Neural progenitor cell (in vitro differentiated cells): Measurements from ENCODE around the gene FAM131C. TPM values are rescaled to one million over a fixed set of nuclear protein-coding genes. Genes with fewer than 3 reads are reported as not detected.
"Not testable (repeated sequence)": the region's sequence is repeated elsewhere in the genome, so short reads cannot be mapped to it uniquely, and the experiment has no call there.

Experiments used
- DNase-seq: peaks from one replicate; pipeline ENCODE4 v3.0.0-alpha.2; 2016; ENCODE audit warnings: low spot score
- H2AFZ ChIP-seq: fragments of 200-600 bp; sonication (generic); replicated peaks from 2 replicates; pipeline ENCODE4 v1.6.1; 2016; ENCODE audit warnings: antibody characterized with exemption
- H3F3A ChIP-seq: fragments of 200-600 bp; sonication (generic); 2 replicates; pipeline ENCODE4 v1.6.1; 2016; ENCODE audit warnings: antibody characterized with exemption, low read depth
- H3K27ac ChIP-seq: fragments of 200-600 bp; sonication (generic); 2 replicates; pipeline ENCODE4 v1.5.1; 2016; ENCODE audit warnings: mild to moderate bottlenecking
- H3K27me3 ChIP-seq: fragments of 200-600 bp; sonication (generic); 2 replicates; pipeline ENCODE4 v1.6.1; 2016; ENCODE audit warnings: mild to moderate bottlenecking, moderate library complexity
- H3K36me3 ChIP-seq: fragments of 200-600 bp; sonication (generic); 2 replicates; pipeline ENCODE4 v1.5.1; 2016
- H3K4me1 ChIP-seq: fragments of 200-600 bp; sonication (generic); 2 replicates; pipeline ENCODE4 v1.6.1; 2016; ENCODE audit warnings: mixed run types
- H3K4me2 ChIP-seq: fragments of 200-600 bp; sonication (generic); 2 replicates; pipeline ENCODE4 v1.6.1; 2016
- H3K4me3 ChIP-seq: fragments of 200-600 bp; sonication (generic); 2 replicates; pipeline ENCODE4 v1.5.1; 2016
- H3K79me2 ChIP-seq: fragments of 200-600 bp; sonication (generic); 2 replicates; pipeline ENCODE4 v1.6.1; 2016; ENCODE audit warnings: low read depth
- H3K9ac ChIP-seq: fragments of 200-600 bp; sonication (generic); 2 replicates; pipeline ENCODE4 v1.6.1; 2016
- H3K9me3 ChIP-seq: fragments of 200-600 bp; sonication (generic); 2 replicates; pipeline ENCODE4 v1.5.1; 2016; ENCODE audit warnings: low read depth
- H4K20me1 ChIP-seq: fragments of 200-600 bp; sonication (generic); 2 replicates; pipeline ENCODE4 v1.6.1; 2016; ENCODE audit warnings: low read depth
- H3K27ac Mint-ChIP-seq: 3 replicates; pipeline ENCODE4 v1.8.0; 2021; ENCODE audit warnings: mixed read lengths
- H3K27me3 Mint-ChIP-seq: 2 replicates; pipeline ENCODE4 v1.8.0; 2022; ENCODE audit warnings: low read depth, mild to moderate bottlenecking, inconsistent platforms, moderate library complexity, mixed read lengths; ENCODE audit not compliant: insufficient read depth
- H3K36me3 Mint-ChIP-seq: 3 replicates; pipeline ENCODE4 v1.8.0; 2021; ENCODE audit warnings: mixed read lengths
- H3K4me1 Mint-ChIP-seq: 3 replicates; pipeline ENCODE4 v1.8.0; 2021; ENCODE audit warnings: mixed read lengths
- H3K4me3 Mint-ChIP-seq: 3 replicates; pipeline ENCODE4 v1.8.0; 2021; ENCODE audit warnings: mild to moderate bottlenecking, moderate library complexity, mixed read lengths
- H3K9me3 Mint-ChIP-seq: 3 replicates; pipeline ENCODE4 v1.8.0; 2020; ENCODE audit warnings: mixed read lengths
- CTCF ChIP-seq: fragments of 200-600 bp; sonication (generic); IDR thresholded peaks from 2 replicates; pipeline ENCODE4 v1.5.1; 2017; ENCODE audit warnings: antibody characterized with exemption, mild to moderate bottlenecking
- EZH2 ChIP-seq: fragments of 200-600 bp; sonication (generic); IDR thresholded peaks from 2 replicates; pipeline ENCODE4 v1.6.1; 2017; ENCODE audit warnings: antibody characterized with exemption, mild to moderate bottlenecking, moderate library complexity
- EZH2phosphoT487 ChIP-seq: fragments of 200-600 bp; sonication (generic); IDR thresholded peaks from 2 replicates; pipeline ENCODE4 v1.6.1; 2017; ENCODE audit warnings: antibody characterized with exemption
- total RNA-seq: library from RNA; depleted of rRNA; stranded (reverse); fragments of >200 nt; gene quantifications from 2 replicates; pipeline ENCODE4 v1.2.3, GENCODE V29; 2015; ENCODE audit warnings: low replicate concordance

FAM131C gene
- total RNA-seq, 1 donor from 2014 or later, result 0.13 TPM

GRCh38 chr1:16042096-16042495 lies 31.4 kb downstream of the FAM131C start:
- no peak overlapping the region for H3K27ac ChIP-seq
- H3K9ac ChIP-seq, result no peak overlapping the region
- peaks cover 20% of the 10 kb centered on the region for H3K4me1 Mint-ChIP-seq
- no peaks in the 10 kb centered on the region for H4K20me1 ChIP-seq
- H3K27ac Mint-ChIP-seq, result no peak overlapping the region
- TF ChIP-seq EZH2phosphoT487 (no peak), EZH2 (no peak), CTCF (no peak)
- peaks cover 1% of the 10 kb centered on the region for H3F3A ChIP-seq
- no peak overlapping the region for H3K4me3 ChIP-seq
- H2AFZ ChIP-seq, result no peak overlapping the region
- no peaks in the 10 kb centered on the region for H3K9me3 ChIP-seq
- H3K27me3 ChIP-seq, result no peaks in the 10 kb centered on the region
- no peaks in the 10 kb centered on the region for H3K4me1 ChIP-seq
- H3K27me3 Mint-ChIP-seq, result peaks cover 9% of the 10 kb centered on the region
- H3K4me2 ChIP-seq, result no peak overlapping the region
- no peaks in the 10 kb centered on the region for H3K9me3 Mint-ChIP-seq
- no peaks in the 10 kb centered on the region for H3K36me3 ChIP-seq
- no peaks in the 10 kb centered on the region for H3K79me2 ChIP-seq
- DNase-seq, result no peak
- no peaks in the 10 kb centered on the region for H3K36me3 Mint-ChIP-seq
- no peak overlapping the region for H3K4me3 Mint-ChIP-seq

- Mint-ChIP-seq H3K9me3 (no peaks in the 10 kb centered on the region), H3K27me3 (peaks cover 7% of the 10 kb centered on the region), H3K4me1 (peaks cover 16% of the 10 kb centered on the region), H3K27ac (peak overlapping the region; percentile 23), H3K36me3 (no peaks in the 10 kb centered on the region), H3K4me3 (no peak overlapping the region)
- Histone ChIP-seq H3K27me3 (no peaks in the 10 kb centered on the region), H2AFZ (no peak overlapping the region), H3K36me3 (no peaks in the 10 kb centered on the region), H3F3A (no peaks in the 10 kb centered on the region), H3K4me3 (no peak overlapping the region), H3K27ac (no peak overlapping the region), H3K9ac (no peak overlapping the region), H3K9me3 (no peaks in the 10 kb centered on the region), H3K4me2 (no peak overlapping the region), H3K79me2 (no peaks in the 10 kb centered on the region), H3K4me1 (no peaks in the 10 kb centered on the region), H4K20me1 (no peaks in the 10 kb centered on the region)
- no peak for DNase-seq
- no peak for TF ChIP-seq CTCF
- no peak for TF ChIP-seq EZH2
- no peak for TF ChIP-seq EZH2phosphoT487
Observed at GRCh38 chr1:16041200-16041599, 32.3 kb downstream of the FAM131C start.

- not testable (repeated sequence) for H3K27ac Mint-ChIP-seq, H3K9ac ChIP-seq, H3K27me3 ChIP-seq, H3K9me3 ChIP-seq, H4K20me1 ChIP-seq, H3K4me3 ChIP-seq, H3K27ac ChIP-seq, H3K4me3 Mint-ChIP-seq, H3K36me3 Mint-ChIP-seq, H3K27me3 Mint-ChIP-seq, H3K4me1 ChIP-seq, DNase-seq, H3K79me2 ChIP-seq, H3K36me3 ChIP-seq, H3F3A ChIP-seq, H3K9me3 Mint-ChIP-seq, H2AFZ ChIP-seq, H3K4me2 ChIP-seq
- H3K4me1 Mint-ChIP-seq, result peaks cover 16% of the 10 kb centered on the region
Observed at GRCh38 chr1:16039871-16040270, 33.6 kb downstream of the FAM131C start.

- H3K9ac ChIP-seq, result no peak overlapping the region
- Mint-ChIP-seq H3K27ac (no peak overlapping the region), H3K9me3 (no peaks in the 10 kb centered on the region), H3K4me1 (peaks cover 11% of the 10 kb centered on the region), H3K4me3 (no peak overlapping the region), H3K36me3 (no peaks in the 10 kb centered on the region), H3K27me3 (peaks cover 5% of the 10 kb centered on the region)
- no peaks in the 10 kb centered on the region for H3F3A ChIP-seq
- no peaks in the 10 kb centered on the region for H3K79me2 ChIP-seq
- H3K9me3 ChIP-seq, result no peaks in the 10 kb centered on the region
- no peak overlapping the region for H3K27ac ChIP-seq
- no peaks in the 10 kb centered on the region for H3K4me1 ChIP-seq
- no peak overlapping the region for H3K4me3 ChIP-seq
- DNase-seq, result no peak
- no peaks in the 10 kb centered on the region for H4K20me1 ChIP-seq
- no peak for TF ChIP-seq CTCF
- TF ChIP-seq EZH2phosphoT487, result no peak
- no peak for TF ChIP-seq EZH2
- H3K27me3 ChIP-seq, result no peaks in the 10 kb centered on the region
- H2AFZ ChIP-seq, result no peak overlapping the region
- no peak overlapping the region for H3K4me2 ChIP-seq
- H3K36me3 ChIP-seq, result no peaks in the 10 kb centered on the region
Observed at GRCh38 chr1:16038620-16038912, 34.9 kb downstream of the FAM131C start.

GRCh38 chr1:16036461-16036860 lies 37.0 kb downstream of the FAM131C start:
- not testable (repeated sequence) for H3K9me3 Mint-ChIP-seq, H3K27ac Mint-ChIP-seq, H3K9me3 ChIP-seq, H3F3A ChIP-seq, H3K4me3 ChIP-seq, H3K4me3 Mint-ChIP-seq, H3K27ac ChIP-seq, H3K79me2 ChIP-seq, H3K4me1 ChIP-seq, DNase-seq, H3K27me3 Mint-ChIP-seq, H2AFZ ChIP-seq, H3K9ac ChIP-seq, H3K4me2 ChIP-seq, H3K27me3 ChIP-seq, H4K20me1 ChIP-seq, H3K36me3 ChIP-seq, H3K36me3 Mint-ChIP-seq
- H3K4me1 Mint-ChIP-seq, result peaks cover 14% of the 10 kb centered on the region

- H3K9me3 Mint-ChIP-seq, H3K4me3 Mint-ChIP-seq, H3K79me2 ChIP-seq, H3K4me1 ChIP-seq, H3F3A ChIP-seq, H3K4me1 Mint-ChIP-seq, H3K27me3 ChIP-seq, DNase-seq, H4K20me1 ChIP-seq, H3K9me3 ChIP-seq, H3K4me3 ChIP-seq, H3K36me3 Mint-ChIP-seq, H3K27ac ChIP-seq, H3K9ac ChIP-seq, H3K36me3 ChIP-seq, H3K27ac Mint-ChIP-seq: not testable (repeated sequence)
- H3K4me2 ChIP-seq, result peak overlapping the region; percentile 42
- peaks cover 12% of the 10 kb centered on the region for H3K27me3 Mint-ChIP-seq
- peak overlapping the region; percentile 82 for H2AFZ ChIP-seq
Observed at GRCh38 chr1:16033103-16033632, 40.3 kb downstream of the FAM131C start.
